ENCODE measurements around the gene TGM1. TPM values are rescaled to one million over a fixed set of nuclear protein-coding genes. Genes with fewer than 3 reads are reported as not detected.
A peak's percentile ranks its signal among the peaks of the same experiment; 100 is the strongest.

TGM1 gene
- total RNA-seq, 1 donor from 2014 or later = 5.9 TPM

GRCh38 chr14:24300326-24300980 is 37.5 kb upstream of the TGM1 start:
- Histone ChIP-seq H3K4me1 (peaks cover 31% of the 10 kb centered on the region), H3K4me3 (peak overlapping the region; percentile 99)
- intact Hi-C loops (cut with DNase I) = no loop called here

GRCh38 chr14:24299255-24300191 is 36.5 kb upstream of the TGM1 start, which contains the start of the genes DHRS1 and NOP9:
DHRS1 (minus strand) TSS chr14:24299780; CDS start chr14:24299106, 674 bp downstream.
NOP9 (plus strand) TSS chr14:24299850; CDS start chr14:24299955, 105 bp downstream.
- H3K4me3 ChIP-seq = peak within 1 kb of the TSS; percentile 99
- intact Hi-C loops (cut with DNase I) = loop anchor here (10.0 kb wide), 1 partner anchor 55 kb away; the partner anchor contains the start of gene TINF2
- no peak for TF ChIP-seq CTCF (IDR thresholded peaks at IDR 0.05)
- DNase-seq (peak; percentile 94), ATAC-seq (peak; percentile 94 to 95)
- peaks cover 31% of the 10 kb centered on the region for H3K4me1 ChIP-seq
- peak within 1 kb of the TSS; percentile 92 for H3K27ac ChIP-seq
- H3K27me3 ChIP-seq (ENCODE audit: low read depth) = no peaks in the 10 kb centered on the region
- peaks cover 57% of the 10 kb centered on the region for H3K36me3 ChIP-seq
- H3K9me3 ChIP-seq = no peaks in the 10 kb centered on the region

More at GRCh38 chr14:24300326-24300980, 37.5 kb upstream of the TGM1 start:
- no peaks in the 10 kb centered on the region for H3K27me3 ChIP-seq (ENCODE audit: low read depth)
- peak overlapping the region; percentile 92 for H3K27ac ChIP-seq
- TF ChIP-seq CTCF (IDR thresholded peaks at IDR 0.05) = no peak
- ATAC-seq = no peak
- no peak for DNase-seq
- no peaks in the 10 kb centered on the region for H3K9me3 ChIP-seq
- peaks cover 57% of the 10 kb centered on the region for H3K36me3 ChIP-seq

- TF ChIP-seq CTCF (IDR thresholded peaks at IDR 0.05) = no peak
- peaks cover 57% of the 10 kb centered on the region for H3K36me3 ChIP-seq
- no peak for DNase-seq
- H3K9me3 ChIP-seq = no peaks in the 10 kb centered on the region
- no peaks in the 10 kb centered on the region for H3K27me3 ChIP-seq (ENCODE audit: low read depth)
- intact Hi-C loops (cut with DNase I) = loop anchor here (10.0 kb wide), 1 partner anchor 54 kb away; the partner anchor contains the start of gene TINF2
- peak overlapping the region; percentile 92 for H3K27ac ChIP-seq
- ATAC-seq = peak; percentile 4 to 35
- peaks cover 31% of the 10 kb centered on the region for H3K4me1 ChIP-seq
- peak overlapping the region; percentile 99 for H3K4me3 ChIP-seq
Observed at GRCh38 chr14:24298892-24299254, 35.9 kb upstream of the TGM1 start.

- peaks cover 31% of the 10 kb centered on the region for H3K4me1 ChIP-seq
- no peak overlapping the region for H3K4me3 ChIP-seq
- TF ChIP-seq CTCF (IDR thresholded peaks at IDR 0.05) = peak; percentile 40
- ATAC-seq (peak in 1 of 2 donors; percentile 48), DNase-seq (no peak)
- no peaks in the 10 kb centered on the region for H3K9me3 ChIP-seq
- no peaks in the 10 kb centered on the region for H3K27me3 ChIP-seq (ENCODE audit: low read depth)
- peaks cover 57% of the 10 kb centered on the region for H3K36me3 ChIP-seq
- intact Hi-C loops (cut with DNase I) = loop anchor here (10.0 kb wide), 1 partner anchor 53 kb away; the partner anchor contains the start of gene TINF2
- no peak overlapping the region for H3K27ac ChIP-seq
Observed at GRCh38 chr14:24297190-24297964, 34.4 kb upstream of the TGM1 start.

Measured in lower lobe of right lung (tissue), 2 donors.